Left lung (tissue), 10 donors: ENCODE data around the gene HOXD10. TPM values are rescaled to one million over a fixed set of nuclear protein-coding genes. Genes with fewer than 3 reads are reported as not detected.

Experiments used
- ATAC-seq: fragments of 200-7000 bp; cut with Tn5 transposase; one replicate; pipeline ENCODE4 v1.9.1; 2020; ENCODE audit warnings: moderate library complexity
- DNase-seq, 4 donors: peaks; one replicate each; pipeline ENCODE4 v3.0.0-alpha.2; 2013 to 2020
- H3K27ac ChIP-seq, 2 donors: fragments of 200-600 bp; sonication (generic) in 1 of 2; one replicate each; pipeline versions ENCODE4 v1.5.0 to v1.8.0; 2020 to 2021
- H3K27me3 ChIP-seq, 2 donors: fragments of 200-600 bp; sonication (generic) in 1 of 2; one replicate each; pipeline versions ENCODE4 v1.5.0 to v1.8.0; 2020 to 2021
- H3K36me3 ChIP-seq, 2 donors: fragments of 200-600 bp; sonication (generic) in 1 of 2; one replicate each; pipeline versions ENCODE4 v1.5.0 to v1.8.0; 2020 to 2021
- H3K4me1 ChIP-seq, 2 donors: fragments of 200-600 bp; one replicate each; pipeline ENCODE4 v1.8.0; 2021
- H3K4me3 ChIP-seq, 2 donors: fragments of 200-600 bp; sonication (generic) in 1 of 2; one replicate each; pipeline versions ENCODE4 v1.5.0 to v1.8.0; 2020 to 2021; ENCODE audit warnings: mild to moderate bottlenecking in 1 of 2
- H3K9me3 ChIP-seq, 2 donors: fragments of 200-600 bp; sonication (generic) in 1 of 2; one replicate each; pipeline versions ENCODE4 v1.5.0 to v1.8.0; 2020 to 2021
- intact Hi-C, 2 donors: fragments of 100-400 bp; cut with DNase I; formaldehyde crosslinking; loops; one replicate each; pipeline versions ENCODE4 v1.11.2 to v1.14.2; 2022
- polyA plus RNA-seq, 6 donors: library from polyadenylated mRNA; unstranded; fragments of 120-200 nt; gene quantifications; one replicate each; pipeline ENCODE4 v1.2.1, GENCODE V29; 2013; ENCODE audit not compliant: insufficient read length in 6 of 6
- total RNA-seq, 2 donors: library from RNA; stranded (reverse); fragmentation: NEBNext Ultra II Directional; extraction: Animal tissue kit (Norgen Biotek cat#: 25700); gene quantifications; one replicate each; pipeline ENCODE4 v1.2.1, GENCODE V29; 2021
- TF ChIP-seq, protein P1 (sequence below), 2 donors: fragments of 200-600 bp; sonication (generic) in 1 of 2; IDR thresholded peaks; one replicate each; pipeline versions ENCODE4 v1.5.0 to v1.8.0; 2021; ENCODE audit warnings: antibody characterized with exemption in 2 of 2
- donor health status: DM: no; HTN: yes; CAD: no.
- donor health status: DM: no; HTN: no; CAD: no.

The HOXD10 gene
- total and polyA plus RNA-seq, 8 donors = 0.31 to 1.5 (median 0.44) TPM; not detected in 2

DNA sequence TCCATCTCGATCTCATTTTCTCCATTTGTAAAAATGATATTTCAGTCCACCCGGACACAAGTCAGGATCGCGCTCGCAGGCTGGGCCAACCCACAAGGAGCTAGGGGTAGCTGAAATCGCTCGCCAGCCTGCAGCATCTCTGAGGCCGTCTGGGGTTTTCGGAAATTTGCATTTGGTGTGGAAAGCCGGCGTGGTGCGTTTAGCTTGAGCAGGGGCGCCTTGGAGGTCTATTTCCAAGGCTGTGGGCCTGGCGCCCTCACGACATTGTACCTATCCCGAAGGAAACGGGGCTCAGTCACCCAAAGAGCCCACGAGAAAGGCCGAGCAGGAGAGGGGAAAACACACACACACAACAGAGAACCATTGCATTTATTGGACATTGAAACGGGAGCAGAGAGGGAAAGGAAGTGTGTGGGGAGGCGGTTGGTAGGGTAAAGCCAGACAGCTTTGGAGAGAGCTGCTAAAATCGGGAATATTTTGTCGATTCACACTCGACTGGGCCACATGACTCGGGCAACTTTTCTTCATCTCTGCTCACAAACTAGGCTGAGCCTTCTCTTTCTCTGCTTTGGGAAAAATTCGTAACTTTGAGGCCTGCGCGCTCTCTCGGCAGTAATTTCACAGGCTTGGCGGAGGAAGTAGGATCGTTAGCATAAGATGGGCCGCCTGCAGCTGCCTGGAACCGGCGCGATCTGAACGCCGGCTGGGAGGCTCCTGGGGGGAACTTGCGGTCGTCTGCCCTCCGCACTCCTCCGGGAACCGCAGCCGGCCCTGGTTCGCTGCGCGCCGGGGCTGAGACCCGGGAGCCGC lies 11.8 kb downstream of the HOXD10 start:
- TF ChIP-seq, protein P1, sequence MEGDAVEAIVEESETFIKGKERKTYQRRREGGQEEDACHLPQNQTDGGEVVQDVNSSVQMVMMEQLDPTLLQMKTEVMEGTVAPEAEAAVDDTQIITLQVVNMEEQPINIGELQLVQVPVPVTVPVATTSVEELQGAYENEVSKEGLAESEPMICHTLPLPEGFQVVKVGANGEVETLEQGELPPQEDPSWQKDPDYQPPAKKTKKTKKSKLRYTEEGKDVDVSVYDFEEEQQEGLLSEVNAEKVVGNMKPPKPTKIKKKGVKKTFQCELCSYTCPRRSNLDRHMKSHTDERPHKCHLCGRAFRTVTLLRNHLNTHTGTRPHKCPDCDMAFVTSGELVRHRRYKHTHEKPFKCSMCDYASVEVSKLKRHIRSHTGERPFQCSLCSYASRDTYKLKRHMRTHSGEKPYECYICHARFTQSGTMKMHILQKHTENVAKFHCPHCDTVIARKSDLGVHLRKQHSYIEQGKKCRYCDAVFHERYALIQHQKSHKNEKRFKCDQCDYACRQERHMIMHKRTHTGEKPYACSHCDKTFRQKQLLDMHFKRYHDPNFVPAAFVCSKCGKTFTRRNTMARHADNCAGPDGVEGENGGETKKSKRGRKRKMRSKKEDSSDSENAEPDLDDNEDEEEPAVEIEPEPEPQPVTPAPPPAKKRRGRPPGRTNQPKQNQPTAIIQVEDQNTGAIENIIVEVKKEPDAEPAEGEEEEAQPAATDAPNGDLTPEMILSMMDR (IDR thresholded peaks at IDR 0.05) = no peak
- intact Hi-C loops = loop anchor here in 1 of 2 donors (5.0 kb wide), 2 partner anchors 424 to 1019 kb away; no protein-coding TSS in a partner anchor
- no peak overlapping the region for H3K4me3 ChIP-seq
- H3K36me3 ChIP-seq = no peaks in the 10 kb centered on the region
- no peaks in the 10 kb centered on the region for H3K9me3 ChIP-seq
- ATAC-seq (no peak), DNase-seq (peak in 1 of 4 donors; percentile 61)
- H3K27ac ChIP-seq = no peak overlapping the region
- H3K4me1 ChIP-seq = peaks cover 0 to 41% of the 10 kb centered on the region in 2 donors
- peaks cover 96 to 100% of the 10 kb centered on the region in 2 donors for H3K27me3 ChIP-seq

DNA sequence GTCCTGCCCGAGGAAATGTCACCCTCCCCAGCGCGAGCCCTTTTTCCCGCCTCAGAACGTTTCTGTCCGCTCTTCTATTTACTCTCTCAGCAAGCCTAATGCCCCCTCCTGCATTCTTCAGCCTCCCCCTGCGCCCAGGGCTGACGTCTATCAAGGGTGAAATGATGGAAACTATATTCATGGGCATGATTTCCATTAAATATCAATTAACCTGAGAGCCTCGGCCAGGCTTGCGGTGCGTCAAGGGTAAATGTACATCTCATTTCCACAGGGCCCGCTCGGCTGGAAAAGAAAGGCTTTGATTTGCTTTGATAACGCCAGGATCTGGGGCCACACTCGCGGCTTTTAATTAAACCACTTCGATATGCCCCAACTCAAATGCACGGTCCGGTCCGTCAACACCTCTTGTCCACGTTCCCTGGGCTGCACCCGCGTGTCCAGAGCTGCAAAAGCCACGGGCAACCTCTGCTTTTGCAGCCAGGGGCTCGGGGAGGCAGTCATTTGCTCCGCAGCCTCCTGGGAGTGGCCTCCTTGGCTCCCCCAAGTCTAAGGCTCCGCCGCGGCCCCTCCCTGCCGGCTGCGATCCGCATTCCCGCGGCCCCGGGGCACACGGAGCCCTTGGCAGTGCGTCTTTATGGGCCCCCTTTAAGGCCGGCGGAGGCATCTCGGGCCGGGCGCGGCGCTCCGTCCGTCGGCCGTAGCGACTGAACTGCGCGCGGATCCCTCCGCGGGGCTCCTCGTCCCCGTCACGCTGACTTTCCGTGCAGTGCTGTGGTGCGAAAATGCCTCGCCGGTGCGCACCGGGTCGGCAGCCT lies 12.6 kb downstream of the HOXD10 start, which contains the start of gene HOXD8:
Gene HOXD8, plus strand, starts transcription at position 724 of the 815 bp plus-strand sequence. CDS start 662 bp downstream, outside the sequence.
- H3K9me3 ChIP-seq = no peaks in the 10 kb centered on the region
- DNase-seq = peak in 2 of 4 donors; percentile 53 to 63
- H3K27ac ChIP-seq = no peak within 1 kb of the TSS
- H3K36me3 ChIP-seq = no peaks in the 10 kb centered on the region
- intact Hi-C loops = loop anchor here in 1 of 2 donors (5.0 kb wide), 2 partner anchors 423 to 1018 kb away; no protein-coding TSS in a partner anchor
- TF ChIP-seq, protein P1 (IDR thresholded peaks at IDR 0.05) = no peak
- H3K4me1 ChIP-seq = peaks cover 0 to 36% of the 10 kb centered on the region in 2 donors
- H3K4me3 ChIP-seq = peak within 1 kb of the TSS in 1 of 2 donors; percentile 18
- peaks cover 96 to 100% of the 10 kb centered on the region in 2 donors for H3K27me3 ChIP-seq
- peak; percentile 29 for ATAC-seq

DNA sequence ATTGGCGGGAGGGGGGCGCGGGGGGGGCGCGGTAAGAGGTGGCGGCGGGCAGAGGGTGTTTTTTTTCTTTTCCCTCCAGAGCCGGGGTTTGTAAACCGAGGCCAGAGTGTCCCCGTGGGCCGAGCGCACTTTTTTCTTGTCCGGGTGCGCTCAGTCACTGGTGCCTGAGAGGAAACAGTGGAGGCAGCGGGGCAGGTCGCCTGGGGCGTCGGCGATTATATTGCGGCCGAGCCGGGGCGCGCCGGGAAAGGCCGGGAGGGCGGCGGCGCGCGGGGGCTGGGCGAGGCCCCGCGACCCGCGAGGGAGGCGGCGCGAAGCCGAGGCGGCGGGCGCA lies 13.2 kb downstream of the HOXD10 start:
- DNase-seq = peak in 1 of 4 donors; percentile 49
- Histone ChIP-seq H3K9me3 (no peaks in the 10 kb centered on the region), H3K36me3 (no peaks in the 10 kb centered on the region), H3K4me3 (peak overlapping the region in 1 of 2 donors; percentile 9), H3K4me1 (peaks cover 0 to 36% of the 10 kb centered on the region in 2 donors), H3K27me3 (peaks cover 96 to 100% of the 10 kb centered on the region in 2 donors), H3K27ac (no peak overlapping the region)
- ATAC-seq = no peak
- intact Hi-C loops = loop anchor here in 1 of 2 donors (5.0 to 10.0 kb wide), 4 partner anchors 423 to 1018 kb away; no protein-coding TSS in a partner anchor
- TF ChIP-seq, protein P1 (IDR thresholded peaks at IDR 0.05) = no peak

DNA sequence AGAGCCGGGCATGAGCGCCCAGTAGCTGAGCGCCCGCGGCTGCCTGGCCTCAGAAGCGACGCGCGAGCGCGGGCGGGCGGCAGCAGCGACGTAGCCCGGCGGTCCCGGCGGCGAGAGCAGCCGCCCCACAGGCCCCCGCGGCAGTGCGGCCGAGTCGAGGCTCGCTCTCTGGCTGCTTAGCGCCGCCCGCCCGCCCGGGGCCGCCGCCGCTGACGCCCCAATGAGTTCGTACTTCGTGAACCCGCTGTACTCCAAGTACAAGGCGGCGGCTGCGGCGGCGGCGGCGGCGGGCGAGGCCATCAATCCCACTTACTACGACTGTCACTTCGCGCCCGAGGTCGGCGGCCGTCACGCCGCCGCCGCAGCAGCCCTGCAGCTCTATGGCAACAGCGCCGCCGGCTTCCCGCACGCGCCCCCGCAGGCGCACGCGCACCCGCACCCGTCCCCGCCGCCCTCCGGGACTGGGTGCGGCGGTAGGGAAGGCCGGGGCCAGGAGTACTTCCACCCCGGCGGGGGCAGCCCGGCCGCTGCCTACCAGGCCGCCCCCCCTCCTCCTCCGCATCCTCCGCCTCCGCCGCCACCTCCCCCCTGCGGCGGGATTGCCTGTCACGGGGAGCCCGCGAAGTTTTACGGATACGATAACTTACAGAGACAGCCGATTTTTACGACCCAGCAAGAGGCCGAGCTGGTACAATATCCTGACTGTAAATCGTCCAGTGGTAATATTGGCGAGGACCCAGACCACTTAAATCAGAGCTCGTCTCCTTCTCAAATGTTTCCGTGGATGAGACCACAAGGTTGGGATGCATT lies 13.8 kb downstream of the HOXD10 start:
- peak in 1 of 4 donors; percentile 80 for DNase-seq
- peaks cover 96 to 100% of the 10 kb centered on the region in 2 donors for H3K27me3 ChIP-seq
- ATAC-seq = no peak
- H3K36me3 ChIP-seq = no peaks in the 10 kb centered on the region
- peaks cover 0 to 36% of the 10 kb centered on the region in 2 donors for H3K4me1 ChIP-seq
- H3K9me3 ChIP-seq = no peaks in the 10 kb centered on the region
- peak overlapping the region in 1 of 2 donors; percentile 18 for H3K4me3 ChIP-seq
- H3K27ac ChIP-seq = no peak overlapping the region
- intact Hi-C loops = loop anchor here in 1 of 2 donors (5.0 to 10.0 kb wide), 2 partner anchors 507 to 684 kb away; no protein-coding TSS in a partner anchor
- TF ChIP-seq, protein P1 (IDR thresholded peaks at IDR 0.05) = no peak
